GM10248 (cell line): ENCODE results near the gene ERBB3.

Source experiments
- CTCF ChIA-PET: fragments of 300-600 bp; sonication (Branson Sonifier 250); formaldehyde crosslinking; extraction: SDS; loops from one replicate; lab custom pipeline; 2021; ENCODE audit warnings: antibody characterized with exemption; lab: Yijun Ruan, JAX
- POLR2A ChIA-PET: fragments of 350-650 bp; sonication (Branson Sonifier 250); formaldehyde crosslinking; extraction: SDS; loops from one replicate; lab custom pipeline; 2020; ENCODE audit warnings: antibody characterized with exemption; lab: Yijun Ruan, JAX
- DNase-seq: peaks from one replicate; pipeline ENCODE4 v3.0.0; 2012; ENCODE audit errors: extremely low spot score
- CTCF ChIP-seq: IDR thresholded peaks from 2 replicates; pipeline ENCODE4 v1.5.1; 2012; ENCODE audit warnings: mild to moderate bottlenecking, low read depth; ENCODE audit errors: extremely low read depth, missing control alignments, control extremely low read depth

Gene ERBB3

GRCh38 chr12:56078931-56079722, 838 bp upstream of the ERBB3 start:
- DNase-seq = peak; percentile 79
- CTCF ChIA-PET = interaction anchor here (1.0 to 2.6 kb wide), 14 partner anchors 9 to 340 kb away, joined by 3 to 11 read pairs (median 3); partner anchors contain the start of genes PA2G4 and RNF41
- POLR2A ChIA-PET = interaction anchor here (0.7 kb wide), 1 partner anchor 25 kb away, joined by 3 read pairs; the partner anchor contains the start of gene PA2G4
- TF ChIP-seq CTCF = peak; percentile 55

- no peak for DNase-seq
- no peak for TF ChIP-seq CTCF
- POLR2A ChIA-PET = interaction anchor here (0.6 kb wide), 1 partner anchor 24 kb away, joined by 5 read pairs; the partner anchor contains the start of gene PA2G4
- CTCF ChIA-PET = interaction anchor here (1.4 to 2.6 kb wide), 7 partner anchors 9 to 342 kb away, joined by 3 to 11 read pairs (median 7); partner anchors contain the start of genes ESYT1 and PA2G4
Measured at GRCh38 chr12:56080556-56081138, 682 bp downstream of the ERBB3 start.

- CTCF ChIA-PET = interaction anchor here (1.4 to 2.6 kb wide), 7 partner anchors 8 to 343 kb away, joined by 3 to 10 read pairs (median 3); partner anchors contain the start of gene ESYT1
- POLR2A ChIA-PET = interaction anchor here (0.6 to 0.7 kb wide), 2 partner anchors 23 kb away, joined by 3 to 5 read pairs; partner anchors contain the start of gene PA2G4
- no peak for TF ChIP-seq CTCF
- no peak for DNase-seq
Measured at GRCh38 chr12:56081393-56082347, 1.7 kb downstream of the ERBB3 start.

GRCh38 chr12:56082382-56082781, 2.4 kb downstream of the ERBB3 start:
- ChIA-PET CTCF (interaction anchor here (1.4 to 1.9 kb wide), 3 partner anchors 9 to 142 kb away, joined by 3 to 10 read pairs (median 3); no protein-coding TSS in a partner anchor), POLR2A (interaction anchor here (0.7 kb wide), 1 partner anchor 23 kb away, joined by 3 read pairs; no protein-coding TSS in a partner anchor)
- TF ChIP-seq CTCF = no peak
- no peak for DNase-seq

- DNase-seq = no peak
- ChIA-PET CTCF (interaction anchor here (1.6 kb wide), 1 partner anchor 142 kb away, joined by 3 read pairs; no protein-coding TSS in a partner anchor), POLR2A (no interaction called here)
- no peak for TF ChIP-seq CTCF
Measured at GRCh38 chr12:56082967-56083366, 3.0 kb downstream of the ERBB3 start.
